ENCODE measurements around the gene RAB14. TPM values are rescaled to one million over a fixed set of nuclear protein-coding genes. Genes with fewer than 3 reads are reported as not detected.

Gene RAB14
- total RNA-seq (2014; rRNA removed; shearing (Covaris generic)) (8.1 and 8.6 TPM in 2 replicates), total RNA-seq (2022) (37.1 and 37.2 TPM in 2 replicates), Bru-seq, nascent RNA (percentile 92 among the genes with signal in this experiment), BruChase-seq, experiment 1, labeled RNA remaining after a 6-hour chase (percentile 77 among the genes with signal in this experiment), BruChase-seq, experiment 2, labeled RNA remaining after a 2-hour chase (percentile 94 among the genes with signal in this experiment)
- long read RNA-seq, full-length matches to known transcripts: 134 of 150 reads
- long read RNA-seq, partial matches to known transcripts: 5 of 150 reads
- long read RNA-seq, other reads (novel, unspliced or antisense): 11 of 150 reads

GRCh38 chr9:121201738-121202533 lies at the start of gene RAB14:
TSS of gene RAB14 (minus strand) at chr9:121201869. CDS start at chr9:121193412, 8,457 bp downstream.
- H3K9me2 ChIP-seq (ENCODE audit: insufficient read depth, low read length): no peaks in the 10 kb centered on the region
- peak; percentile 99 for DNase-seq (ENCODE audit: low spot score)
- H3K4me3 ChIP-seq (ENCODE audit: low read depth, low read length, poor library complexity, severe bottlenecking): peak within 1 kb of the TSS; percentile 99
- peaks cover 41% of the 10 kb centered on the region for H4K20me1 ChIP-seq (ENCODE audit: insufficient read depth, low read length)
- peak within 1 kb of the TSS; percentile 76 for H2AFZ ChIP-seq (ENCODE audit: low read length)
- ChIA-PET POLR2A (interaction anchor here (0.6 to 0.8 kb wide), 5 partner anchors 13 to 660 kb away, joined by 3 to 5 read pairs (median 3); no protein-coding TSS in a partner anchor), CTCF (ENCODE audit: unreplicated experiment) (interaction anchor here (1.0 kb wide), 2 partner anchors 14 to 467 kb away, joined by 3 to 5 read pairs; no protein-coding TSS in a partner anchor)
- H3K36me3 ChIP-seq (ENCODE audit: insufficient read depth, low read length): peaks cover 22% of the 10 kb centered on the region; the same call in 1 of the 2 replicates
- peak within 1 kb of the TSS; percentile 98 for H3K4me2 ChIP-seq (ENCODE audit: low read length)
- TF ChIP-seq CTCF (conservative IDR thresholded peaks at IDR 0.05; ENCODE audit: low read length) (peak; percentile 83), EZH2phosphoT487 (IDR thresholded peaks at IDR 0.05; ENCODE audit: borderline replicate concordance, low read depth, low read length) (no peak)
- TSS peak; percentile 70 for BruUV-seq (replicated peaks)
- intact Hi-C loops (cut with micrococcal nuclease; ENCODE audit: unreplicated experiment): loop anchor here (2.0 to 10.0 kb wide), 3 partner anchors 129 to 447 kb away; partner anchors contain the start of gene PHF19
- no peaks in the 10 kb centered on the region for H3K9me3 ChIP-seq (ENCODE audit: low read length)
- H3K27ac ChIP-seq (ENCODE audit: low read depth, low read length, poor library complexity, severe bottlenecking): peak within 1 kb of the TSS; percentile 81
- H3K79me2 ChIP-seq (ENCODE audit: insufficient read depth, low read depth, low read length): peaks cover 51% of the 10 kb centered on the region
- H3K4me1 ChIP-seq (ENCODE audit: insufficient read depth, low read length, poor library complexity, severe bottlenecking): peaks cover 58% of the 10 kb centered on the region

DNA sequence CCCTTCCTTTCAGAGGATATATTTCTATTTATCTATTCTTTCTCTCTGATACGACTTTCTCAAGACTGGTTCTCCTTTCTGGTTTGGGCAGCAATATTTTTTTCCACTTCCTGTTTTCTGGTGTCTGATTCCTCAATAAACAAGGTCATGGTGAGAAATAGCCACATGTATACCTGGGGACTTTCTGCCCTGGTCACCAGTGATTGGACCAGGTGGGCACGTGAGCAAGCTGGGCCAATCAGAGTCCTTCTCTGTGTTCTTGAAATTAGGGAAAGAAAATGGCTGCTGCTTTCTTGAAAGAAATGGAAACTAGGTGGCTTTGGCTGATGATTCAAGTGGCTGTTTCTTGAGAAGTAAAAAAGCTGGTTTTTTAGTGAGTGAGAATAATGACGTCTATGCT lies 47.9 kb upstream of the RAB14 start:
- TF ChIP-seq CTCF (conservative IDR thresholded peaks at IDR 0.05; ENCODE audit: low read length) (no peak), EZH2phosphoT487 (IDR thresholded peaks at IDR 0.05; ENCODE audit: borderline replicate concordance, low read depth, low read length) (no peak)
- no peak overlapping the region for H3K27ac ChIP-seq (ENCODE audit: low read depth, low read length, poor library complexity, severe bottlenecking)
- no peaks in the 10 kb centered on the region for H4K20me1 ChIP-seq (ENCODE audit: insufficient read depth, low read length)
- H3K36me3 ChIP-seq (ENCODE audit: insufficient read depth, low read length): no peaks in the 10 kb centered on the region; the same call in 1 of the 2 replicates
- peaks cover under 1% of the 10 kb centered on the region; the same call in 1 of the 2 replicates for H3K9me3 ChIP-seq (ENCODE audit: low read length)
- H3K9me2 ChIP-seq (ENCODE audit: insufficient read depth, low read length): no peaks in the 10 kb centered on the region
- ChIA-PET CTCF (ENCODE audit: unreplicated experiment) (no interaction called here), POLR2A (interaction anchor here (0.6 kb wide), 1 partner anchor 181 kb away, joined by 3 read pairs; no protein-coding TSS in a partner anchor)
- peak overlapping the region; percentile 11; the same call in 1 of the 2 replicates for H2AFZ ChIP-seq (ENCODE audit: low read length)
- intact Hi-C loops (cut with micrococcal nuclease; ENCODE audit: unreplicated experiment): no loop called here
- no peaks in the 10 kb centered on the region for H3K4me1 ChIP-seq (ENCODE audit: insufficient read depth, low read length, poor library complexity, severe bottlenecking)
- no peak overlapping the region for H3K4me3 ChIP-seq (ENCODE audit: low read depth, low read length, poor library complexity, severe bottlenecking)
- BruUV-seq (replicated peaks): no TSS peak
- no peaks in the 10 kb centered on the region for H3K79me2 ChIP-seq (ENCODE audit: insufficient read depth, low read depth, low read length)
- H3K4me2 ChIP-seq (ENCODE audit: low read length): no peak overlapping the region
- peak; percentile 19 for DNase-seq (ENCODE audit: low spot score)
